A673 (cell line): ENCODE measurements around the gene AP1M1. TPM values are rescaled to one million over a fixed set of nuclear protein-coding genes. Genes with fewer than 3 reads are reported as not detected.

Source experiments
- BruUV-seq: library from RNA; stranded (reverse); fragments of 400-500 nt; replicated peaks from 2 replicates; lab custom pipeline; 2021; lab: Mats Ljungman, UMichigan
- CTCF ChIA-PET: fragments of 300-600 bp; sonication (Branson Sonifier 250); formaldehyde crosslinking; loops from one replicate; lab custom pipeline; 2022; ENCODE audit warnings: antibody characterized with exemption; lab: Charles Lee
- POLR2A ChIA-PET: fragments of 300-600 bp; sonication (Branson Sonifier 250); formaldehyde crosslinking; loops from one replicate; lab custom pipeline; 2022; ENCODE audit warnings: antibody characterized with exemption; ENCODE audit not compliant: low non-redundant PET; lab: Charles Lee
- DNase-seq: peaks from one replicate; pipeline ENCODE4 v3.0.0-alpha.2; 2015; ENCODE audit warnings: low spot score
- H3K27ac ChIP-seq: fragments of 200-600 bp; sonication (generic); 2 replicates; pipeline ENCODE4 v1.5.1; 2016; ENCODE audit warnings: mixed run types, low read depth, mild to moderate bottlenecking, mixed read lengths, antibody characterized with exemption, low read length; ENCODE audit not compliant: poor library complexity, severe bottlenecking
- H3K27me3 ChIP-seq: fragments of 200-600 bp; sonication (generic); replicated peaks from 2 replicates; pipeline ENCODE4 v1.6.1; 2017; ENCODE audit warnings: mixed run types, low read depth, mild to moderate bottlenecking, mixed read lengths, antibody characterized with exemption, low read length; ENCODE audit not compliant: insufficient read depth, poor library complexity
- H3K36me3 ChIP-seq: fragments of 200-600 bp; sonication (generic); 2 replicates; pipeline ENCODE4 v1.6.1; 2016; ENCODE audit warnings: mixed run types, mild to moderate bottlenecking, mixed read lengths, antibody characterized with exemption, low read length; ENCODE audit not compliant: insufficient read depth, poor library complexity, severe bottlenecking
- H3K4me1 ChIP-seq: fragments of 200-600 bp; sonication (generic); 2 replicates; pipeline ENCODE4 v1.6.1; 2017; ENCODE audit warnings: mixed run types, mild to moderate bottlenecking, mixed read lengths, antibody characterized with exemption, low read length; ENCODE audit not compliant: insufficient read depth, poor library complexity, severe bottlenecking
- H3K4me3 ChIP-seq: fragments of 200-600 bp; sonication (generic); 2 replicates; pipeline ENCODE4 v1.5.1; 2016; ENCODE audit warnings: low read depth, mixed run types, mild to moderate bottlenecking, mixed read lengths, low read length; ENCODE audit not compliant: poor library complexity, severe bottlenecking
- H3K9me3 ChIP-seq: fragments of 200-600 bp; sonication (generic); 2 replicates; pipeline ENCODE4 v1.6.1; 2016; ENCODE audit warnings: mixed run types, low read depth, mild to moderate bottlenecking, mixed read lengths, antibody characterized with exemption, low read length; ENCODE audit not compliant: poor library complexity, severe bottlenecking
- EZH2 ChIP-seq: fragments of 200-600 bp; sonication (generic); IDR thresholded peaks from 2 replicates; pipeline ENCODE4 v1.6.1; 2017; ENCODE audit warnings: borderline replicate concordance, low read depth, mild to moderate bottlenecking, mixed read lengths, antibody characterized with exemption, low read length; ENCODE audit not compliant: poor library complexity, severe bottlenecking
- intact Hi-C: fragments of 100-400 bp; cut with micrococcal nuclease; formaldehyde crosslinking; loops from one replicate; pipeline ENCODE4 v1.10.0; 2022; ENCODE audit not compliant: unreplicated experiment
- total RNA-seq: library from RNA; stranded (reverse); gene quantifications from 2 replicates; pipeline ENCODE4 v1.2.3, GENCODE V29; 2021
- TF ChIP-seq, protein P1 (sequence below): fragments of 300-800, 200-600 bp; sonication (generic); conservative IDR thresholded peaks from 2 replicates; pipeline ENCODE4 v1.5.1; 2017; ENCODE audit warnings: low read depth, mild to moderate bottlenecking, antibody characterized with exemption, low read length, moderate library complexity, mixed read lengths

Gene AP1M1
- total RNA-seq, 1 experiment from 2014 or later, result 105 TPM

DNA sequence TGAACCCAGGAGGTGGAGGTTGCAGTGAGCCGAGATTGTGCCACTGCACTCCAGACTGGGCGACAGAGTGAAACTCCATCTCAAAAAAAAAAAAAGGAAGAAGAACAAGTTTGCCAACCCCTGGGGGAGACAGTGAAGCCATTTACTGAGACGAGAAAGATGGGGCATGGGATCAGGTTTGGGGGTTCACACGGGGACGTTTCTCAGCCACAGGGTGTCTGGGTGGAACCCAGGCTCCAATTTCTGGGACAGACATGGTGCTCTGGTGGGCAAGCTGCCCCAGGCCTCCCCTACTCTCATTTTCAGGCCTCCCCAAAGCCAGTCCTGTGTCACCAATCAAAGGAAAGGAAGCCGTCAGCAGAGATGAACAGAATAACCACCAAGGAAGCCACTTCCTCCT lies 40.8 kb upstream of the AP1M1 start:
- H3K4me3 ChIP-seq, result no peak overlapping the region
- H3K27me3 ChIP-seq, result no peaks in the 10 kb centered on the region
- no peak for DNase-seq
- no peaks in the 10 kb centered on the region for H3K36me3 ChIP-seq
- ChIA-PET CTCF (no interaction called here), POLR2A (interaction anchor here (0.7 kb wide), 1 partner anchor 59 kb away, joined by 10 read pairs; no protein-coding TSS in a partner anchor)
- no peaks in the 10 kb centered on the region for H3K9me3 ChIP-seq
- intact Hi-C loops, result no loop called here
- no peaks in the 10 kb centered on the region for H3K4me1 ChIP-seq
- no peak for TF ChIP-seq EZH2
- TF ChIP-seq, protein P1, sequence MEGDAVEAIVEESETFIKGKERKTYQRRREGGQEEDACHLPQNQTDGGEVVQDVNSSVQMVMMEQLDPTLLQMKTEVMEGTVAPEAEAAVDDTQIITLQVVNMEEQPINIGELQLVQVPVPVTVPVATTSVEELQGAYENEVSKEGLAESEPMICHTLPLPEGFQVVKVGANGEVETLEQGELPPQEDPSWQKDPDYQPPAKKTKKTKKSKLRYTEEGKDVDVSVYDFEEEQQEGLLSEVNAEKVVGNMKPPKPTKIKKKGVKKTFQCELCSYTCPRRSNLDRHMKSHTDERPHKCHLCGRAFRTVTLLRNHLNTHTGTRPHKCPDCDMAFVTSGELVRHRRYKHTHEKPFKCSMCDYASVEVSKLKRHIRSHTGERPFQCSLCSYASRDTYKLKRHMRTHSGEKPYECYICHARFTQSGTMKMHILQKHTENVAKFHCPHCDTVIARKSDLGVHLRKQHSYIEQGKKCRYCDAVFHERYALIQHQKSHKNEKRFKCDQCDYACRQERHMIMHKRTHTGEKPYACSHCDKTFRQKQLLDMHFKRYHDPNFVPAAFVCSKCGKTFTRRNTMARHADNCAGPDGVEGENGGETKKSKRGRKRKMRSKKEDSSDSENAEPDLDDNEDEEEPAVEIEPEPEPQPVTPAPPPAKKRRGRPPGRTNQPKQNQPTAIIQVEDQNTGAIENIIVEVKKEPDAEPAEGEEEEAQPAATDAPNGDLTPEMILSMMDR, result no peak
- H3K27ac ChIP-seq, result no peak overlapping the region
- BruUV-seq, result no TSS peak

DNA sequence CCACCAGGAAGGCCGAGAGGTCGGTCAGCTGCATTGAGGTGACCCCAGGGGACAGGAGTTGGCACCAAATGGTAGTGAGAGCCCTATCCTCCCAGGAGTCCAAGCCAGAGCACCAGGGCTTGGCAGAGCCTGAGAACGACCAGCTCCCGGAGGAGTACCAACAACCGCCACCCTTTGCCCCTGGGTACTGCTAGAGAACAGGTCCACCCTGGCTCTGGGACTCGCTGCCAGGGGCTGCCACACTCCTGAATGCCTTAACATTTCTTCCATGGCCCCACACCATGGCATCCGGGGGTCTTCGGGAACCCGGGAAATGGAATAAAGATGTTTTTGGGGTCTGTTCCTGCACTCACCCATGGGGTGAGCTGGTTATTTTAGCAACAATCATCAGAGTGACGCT lies 40.1 kb upstream of the AP1M1 start:
- Histone ChIP-seq H3K27ac (no peak overlapping the region), H3K27me3 (no peaks in the 10 kb centered on the region), H3K9me3 (no peaks in the 10 kb centered on the region), H3K4me3 (no peak overlapping the region), H3K36me3 (no peaks in the 10 kb centered on the region), H3K4me1 (no peaks in the 10 kb centered on the region)
- DNase-seq, result no peak
- BruUV-seq, result no TSS peak
- POLR2A ChIA-PET, result no interaction called here
- intact Hi-C loops, result no loop called here
- CTCF ChIA-PET, result no interaction called here
- TF ChIP-seq, protein P1, result no peak
- no peak for TF ChIP-seq EZH2

DNA sequence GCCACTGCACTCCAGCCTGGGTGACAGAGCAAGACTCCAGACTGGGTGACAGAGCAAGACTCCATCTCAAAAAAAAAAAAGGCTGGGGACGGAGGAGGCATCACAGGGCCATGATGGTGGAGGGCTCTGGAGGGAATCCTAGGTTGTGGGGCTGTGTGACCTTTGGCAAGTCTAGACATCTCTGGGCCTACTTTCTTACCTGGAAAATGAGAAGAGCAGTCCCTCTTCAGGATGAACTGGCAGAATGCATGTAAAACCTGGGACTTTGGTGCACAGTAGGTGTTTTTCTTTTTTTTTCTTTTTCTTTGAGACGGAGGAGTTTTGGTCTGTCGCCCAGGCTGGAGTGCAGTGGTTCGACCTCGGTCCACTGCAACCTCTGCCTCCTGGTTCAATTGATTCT lies 38.1 kb upstream of the AP1M1 start:
- POLR2A ChIA-PET, result no interaction called here
- no peak overlapping the region for H3K4me3 ChIP-seq
- intact Hi-C loops, result no loop called here

More for the DNA sequence above, 38.1 kb upstream of the AP1M1 start:
- TF ChIP-seq EZH2, result no peak
- TF ChIP-seq, protein P1, result no peak
- Histone ChIP-seq H3K27me3 (no peaks in the 10 kb centered on the region), H3K36me3 (no peaks in the 10 kb centered on the region), H3K9me3 (no peaks in the 10 kb centered on the region), H3K27ac (no peak overlapping the region), H3K4me1 (no peaks in the 10 kb centered on the region)
- no peak for DNase-seq
- CTCF ChIA-PET, result no interaction called here
- no TSS peak for BruUV-seq
